ENCODE results near the gene UCN3.

UCN3 gene

DNA sequence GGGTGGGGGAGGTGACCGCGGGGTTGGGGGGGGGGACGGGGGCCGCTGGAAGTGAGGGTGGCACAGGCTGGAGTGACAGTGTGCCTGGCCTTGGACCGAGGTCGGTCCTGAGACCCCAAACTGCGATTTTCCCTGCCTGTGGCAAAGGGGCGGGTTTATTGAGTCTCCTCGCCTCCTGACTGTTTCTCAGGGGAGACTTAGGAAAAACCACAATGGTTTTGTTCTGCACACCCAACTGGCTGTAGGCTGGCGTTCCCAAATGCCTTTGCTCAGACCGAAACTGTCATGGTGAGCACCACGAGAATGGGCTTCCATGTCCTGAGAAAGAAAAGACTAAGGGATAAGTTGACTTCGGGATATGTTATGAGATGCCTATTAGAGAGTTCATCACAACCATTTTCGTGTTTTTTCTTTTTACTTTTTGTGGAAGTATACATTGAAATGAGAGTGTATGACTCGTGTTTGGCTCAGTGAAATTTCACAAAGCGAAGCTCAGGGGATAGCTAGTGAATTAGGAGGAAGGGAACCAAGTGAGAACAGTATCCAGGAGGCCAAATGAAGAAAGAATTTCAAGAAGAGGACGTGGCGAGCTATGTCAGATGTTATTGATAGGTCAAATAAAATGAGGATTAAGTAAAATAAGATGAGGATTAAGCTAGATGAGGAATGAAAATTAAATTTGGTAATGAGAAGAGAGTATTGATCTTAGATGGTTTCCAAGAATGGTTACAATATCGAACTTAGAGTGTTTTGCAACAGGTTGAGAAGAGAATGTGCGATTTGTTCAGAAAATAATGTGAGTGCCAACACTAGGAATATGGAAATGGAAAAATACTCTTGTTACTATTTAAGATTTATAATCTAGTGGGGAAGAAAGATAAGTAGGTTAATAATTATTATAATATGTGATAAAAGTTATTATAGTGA is 48.5 kb downstream of the UCN3 start:
- in situ Hi-C loops (cut with HindIII; ENCODE audit: low pct_ligation_motif_present, low sequenced_read_pairs): no loop called here
- Histone ChIP-seq H3K36me3 (replicated peaks) (no peaks in the 10 kb centered on the region), H3K27me3 (replicated peaks) (no peaks in the 10 kb centered on the region), H3K4me3 (ENCODE audit: low read depth, low read length) (peak overlapping the region; percentile 70), H3K27ac (peak overlapping the region; percentile 17)
- DNase-seq: peak; percentile 11
- TF ChIP-seq, protein P1, sequence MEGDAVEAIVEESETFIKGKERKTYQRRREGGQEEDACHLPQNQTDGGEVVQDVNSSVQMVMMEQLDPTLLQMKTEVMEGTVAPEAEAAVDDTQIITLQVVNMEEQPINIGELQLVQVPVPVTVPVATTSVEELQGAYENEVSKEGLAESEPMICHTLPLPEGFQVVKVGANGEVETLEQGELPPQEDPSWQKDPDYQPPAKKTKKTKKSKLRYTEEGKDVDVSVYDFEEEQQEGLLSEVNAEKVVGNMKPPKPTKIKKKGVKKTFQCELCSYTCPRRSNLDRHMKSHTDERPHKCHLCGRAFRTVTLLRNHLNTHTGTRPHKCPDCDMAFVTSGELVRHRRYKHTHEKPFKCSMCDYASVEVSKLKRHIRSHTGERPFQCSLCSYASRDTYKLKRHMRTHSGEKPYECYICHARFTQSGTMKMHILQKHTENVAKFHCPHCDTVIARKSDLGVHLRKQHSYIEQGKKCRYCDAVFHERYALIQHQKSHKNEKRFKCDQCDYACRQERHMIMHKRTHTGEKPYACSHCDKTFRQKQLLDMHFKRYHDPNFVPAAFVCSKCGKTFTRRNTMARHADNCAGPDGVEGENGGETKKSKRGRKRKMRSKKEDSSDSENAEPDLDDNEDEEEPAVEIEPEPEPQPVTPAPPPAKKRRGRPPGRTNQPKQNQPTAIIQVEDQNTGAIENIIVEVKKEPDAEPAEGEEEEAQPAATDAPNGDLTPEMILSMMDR (IDR thresholded peaks at IDR 0.05; ENCODE audit: low read depth, low read length, missing control alignments): no peak

DNA sequence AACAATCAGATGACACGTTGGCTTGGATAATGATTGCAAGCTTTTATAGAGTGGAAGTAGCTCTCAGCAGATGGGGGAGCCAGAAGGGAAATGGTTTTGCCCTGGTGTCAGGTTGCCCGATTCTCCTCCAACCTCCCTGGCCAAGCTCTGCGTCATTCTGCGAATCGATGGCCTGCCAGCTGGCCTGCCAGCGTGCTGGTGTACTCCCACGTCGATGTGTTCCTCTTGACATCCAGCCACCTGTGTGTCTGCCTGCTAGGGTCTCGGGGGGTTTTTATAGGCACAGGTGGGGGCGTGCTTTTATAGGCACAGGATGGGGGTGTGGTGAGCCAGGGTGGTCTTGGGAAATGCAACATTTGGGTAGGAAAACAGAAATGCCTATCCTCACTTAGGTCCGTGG is 52.2 kb downstream of the UCN3 start:
- no peaks in the 10 kb centered on the region for H3K27me3 ChIP-seq (replicated peaks)
- in situ Hi-C loops (cut with HindIII; ENCODE audit: low pct_ligation_motif_present, low sequenced_read_pairs): no loop called here
- no peak overlapping the region for H3K27ac ChIP-seq
- no peak for DNase-seq
- TF ChIP-seq, protein P1 (IDR thresholded peaks at IDR 0.05; ENCODE audit: low read depth, low read length, missing control alignments): no peak
- H3K36me3 ChIP-seq (replicated peaks): no peaks in the 10 kb centered on the region
- H3K4me3 ChIP-seq (ENCODE audit: low read depth, low read length): no peak overlapping the region

DNA sequence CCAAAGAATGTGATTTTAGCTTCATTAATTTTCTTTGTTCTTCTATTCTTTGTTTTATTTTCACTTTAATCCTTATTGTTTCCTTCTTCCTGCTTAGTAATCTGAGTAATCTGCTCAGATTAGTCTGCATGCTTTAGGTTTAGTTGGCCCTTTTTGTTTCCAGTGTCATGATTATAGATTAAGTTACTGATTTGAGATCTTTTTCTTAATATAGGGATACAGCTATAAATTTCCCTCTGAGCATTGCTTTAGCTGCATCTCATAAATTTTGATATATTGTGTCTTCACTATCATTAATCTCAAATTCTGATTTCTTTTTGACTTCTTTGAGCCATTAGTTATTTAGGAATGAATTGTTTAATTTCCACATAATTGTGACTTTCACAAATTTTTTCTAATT is 53.8 kb downstream of the UCN3 start:
- in situ Hi-C loops (cut with HindIII; ENCODE audit: low pct_ligation_motif_present, low sequenced_read_pairs): no loop called here
- Histone ChIP-seq H3K27ac (no peak overlapping the region), H3K4me3 (ENCODE audit: low read depth, low read length) (no peak overlapping the region), H3K36me3 (replicated peaks) (no peaks in the 10 kb centered on the region), H3K27me3 (replicated peaks) (no peaks in the 10 kb centered on the region)
- no peak for DNase-seq
- TF ChIP-seq, protein P1 (IDR thresholded peaks at IDR 0.05; ENCODE audit: low read depth, low read length, missing control alignments): no peak

DNA sequence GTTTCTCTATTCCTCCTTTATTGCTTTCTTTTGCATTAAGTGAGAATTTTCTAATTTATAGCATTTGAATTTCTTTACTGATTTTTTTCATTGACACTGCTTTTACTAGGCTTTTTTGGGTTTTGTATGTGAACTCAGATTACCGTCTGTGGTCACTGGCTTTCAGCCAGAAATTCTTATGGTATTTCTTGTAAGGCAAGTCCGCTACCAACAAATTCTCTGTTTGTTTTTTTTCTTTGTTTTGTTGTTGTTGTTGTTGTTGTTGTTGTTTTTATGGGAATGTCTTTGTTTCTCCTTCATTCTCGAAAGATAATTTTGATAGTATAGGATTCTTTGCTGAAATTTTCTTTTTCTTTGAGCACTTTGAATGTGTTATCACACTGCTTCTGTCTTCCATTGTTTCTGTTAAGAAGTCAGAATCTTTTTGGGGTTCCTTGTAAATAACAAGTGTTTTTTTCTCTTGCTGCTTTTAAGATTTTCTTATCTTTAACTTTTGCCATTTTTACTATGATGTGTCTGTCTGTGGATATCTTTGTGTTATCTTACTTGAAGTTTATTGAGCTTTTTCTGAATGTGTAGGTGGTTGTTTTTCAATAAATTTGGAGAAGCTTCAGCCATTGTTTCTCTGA is 54.8 kb downstream of the UCN3 start:
- H3K4me3 ChIP-seq (ENCODE audit: low read depth, low read length): no peak overlapping the region
- no peak overlapping the region for H3K27ac ChIP-seq
- TF ChIP-seq, protein P1 (IDR thresholded peaks at IDR 0.05; ENCODE audit: low read depth, low read length, missing control alignments): no peak
- no peak for DNase-seq
- no peaks in the 10 kb centered on the region for H3K36me3 ChIP-seq (replicated peaks)
- H3K27me3 ChIP-seq (replicated peaks): no peaks in the 10 kb centered on the region
- in situ Hi-C loops (cut with HindIII; ENCODE audit: low pct_ligation_motif_present, low sequenced_read_pairs): no loop called here

DNA sequence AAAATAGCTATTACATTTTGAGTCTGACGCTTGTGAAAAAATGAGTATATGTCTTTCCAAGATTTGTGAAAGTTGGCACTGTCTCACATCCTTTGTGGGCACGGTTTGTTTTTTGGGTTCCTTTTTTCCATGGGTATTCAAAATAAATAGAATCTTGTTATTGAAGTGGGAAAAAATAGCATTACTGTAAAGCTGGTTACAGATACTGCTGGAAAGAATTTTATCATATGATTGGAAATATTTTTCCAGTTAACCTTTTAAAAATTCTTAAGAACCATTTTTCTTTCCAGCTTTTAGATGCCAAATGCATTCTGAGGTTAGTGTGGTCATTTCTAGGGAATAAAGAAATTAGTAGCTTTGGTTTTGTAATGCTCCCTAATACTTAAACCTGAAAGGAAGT is 59.0 kb downstream of the UCN3 start:
- Histone ChIP-seq H3K4me3 (ENCODE audit: low read depth, low read length) (no peak overlapping the region), H3K36me3 (replicated peaks) (no peaks in the 10 kb centered on the region), H3K27me3 (replicated peaks) (no peaks in the 10 kb centered on the region), H3K27ac (no peak overlapping the region)
- DNase-seq: no peak
- in situ Hi-C loops (cut with HindIII; ENCODE audit: low pct_ligation_motif_present, low sequenced_read_pairs): no loop called here
- TF ChIP-seq, protein P1 (IDR thresholded peaks at IDR 0.05; ENCODE audit: low read depth, low read length, missing control alignments): no peak
